Inflammatory macrophage treated with lipopolysaccharide for 1 hour (primary cell): ENCODE measurements around the gene KMT2B.

Experiments
- DNase-seq, 2 donors: peaks; one replicate each; pipeline ENCODE4 v3.0.0-alpha.2; 2020 to 2022

KMT2B gene

DNA sequence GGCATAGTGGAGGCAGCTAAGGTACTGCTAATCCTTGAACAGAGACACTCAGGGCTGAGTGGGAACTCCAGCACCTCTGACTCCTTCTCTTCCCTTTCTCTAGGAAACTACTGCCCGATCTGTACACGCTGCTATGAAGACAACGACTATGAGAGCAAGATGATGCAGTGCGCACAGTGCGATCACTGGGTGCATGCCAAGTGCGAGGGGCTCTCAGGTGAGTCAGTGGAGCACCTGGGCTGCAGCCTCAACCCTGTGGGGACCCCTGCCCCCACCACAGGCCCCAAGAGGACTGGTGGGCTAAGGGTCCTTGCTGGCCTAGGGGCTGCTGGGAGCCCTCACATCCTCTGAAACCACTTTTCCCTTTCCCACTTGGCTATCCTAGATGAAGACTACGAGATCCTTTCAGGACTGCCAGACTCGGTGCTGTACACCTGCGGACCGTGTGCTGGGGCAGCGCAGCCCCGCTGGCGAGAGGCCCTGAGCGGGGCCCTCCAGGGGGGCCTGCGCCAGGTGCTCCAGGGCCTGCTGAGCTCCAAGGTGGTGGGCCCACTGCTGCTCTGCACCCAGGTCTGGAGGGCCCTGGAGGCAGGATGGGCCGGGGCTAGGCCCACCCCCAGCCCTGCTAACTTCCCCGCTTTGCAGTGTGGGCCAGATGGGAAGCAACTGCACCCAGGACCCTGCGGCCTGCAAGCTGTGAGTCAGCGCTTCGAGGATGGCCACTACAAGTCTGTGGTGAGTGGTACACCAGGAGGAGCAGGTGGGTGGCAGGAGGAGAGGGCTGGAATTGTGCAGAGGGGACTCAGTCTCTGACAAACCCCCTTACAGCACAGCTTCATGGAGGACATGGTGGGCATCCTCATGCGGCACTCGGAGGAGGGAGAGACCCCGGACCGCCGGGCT is 9.5 kb downstream of the KMT2B start:
- no peak for DNase-seq

DNA sequence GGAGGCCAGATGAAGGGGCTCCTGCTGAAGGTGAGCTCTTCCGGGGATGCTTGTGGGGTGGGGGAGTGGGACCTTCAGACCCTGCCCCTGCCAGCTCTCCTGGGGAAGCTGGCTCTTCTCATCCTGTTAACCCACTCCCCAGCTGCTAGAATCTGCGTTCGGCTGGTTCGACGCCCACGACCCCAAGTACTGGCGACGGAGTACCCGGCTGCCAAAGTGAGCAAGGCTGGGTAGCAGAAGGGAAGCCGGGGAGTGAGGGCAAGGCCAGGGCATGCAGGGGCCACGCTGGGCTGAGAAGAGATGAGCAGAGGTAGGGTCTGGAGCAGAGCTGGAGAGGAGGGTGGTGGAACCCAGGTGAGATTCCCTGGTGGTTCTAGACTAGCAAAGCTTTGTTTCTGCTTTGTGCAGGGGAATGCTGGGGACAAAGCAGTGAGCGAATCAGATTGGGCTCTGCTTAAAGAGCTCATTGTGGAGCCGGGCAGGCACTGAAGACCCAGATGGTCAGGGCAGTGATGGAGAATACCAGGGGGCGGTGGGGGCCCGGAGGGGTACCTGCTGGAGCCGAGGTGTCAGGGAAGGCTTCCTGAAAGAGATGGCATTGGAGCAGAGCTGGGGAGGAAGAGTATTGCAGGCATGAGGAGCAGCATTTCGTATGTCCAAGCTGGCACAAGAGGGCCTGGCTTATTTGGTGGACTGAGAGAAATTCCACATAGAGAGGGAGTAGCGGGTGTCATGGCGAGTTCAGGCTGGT is 10.3 kb downstream of the KMT2B start:
- DNase-seq = no peak

DNA sequence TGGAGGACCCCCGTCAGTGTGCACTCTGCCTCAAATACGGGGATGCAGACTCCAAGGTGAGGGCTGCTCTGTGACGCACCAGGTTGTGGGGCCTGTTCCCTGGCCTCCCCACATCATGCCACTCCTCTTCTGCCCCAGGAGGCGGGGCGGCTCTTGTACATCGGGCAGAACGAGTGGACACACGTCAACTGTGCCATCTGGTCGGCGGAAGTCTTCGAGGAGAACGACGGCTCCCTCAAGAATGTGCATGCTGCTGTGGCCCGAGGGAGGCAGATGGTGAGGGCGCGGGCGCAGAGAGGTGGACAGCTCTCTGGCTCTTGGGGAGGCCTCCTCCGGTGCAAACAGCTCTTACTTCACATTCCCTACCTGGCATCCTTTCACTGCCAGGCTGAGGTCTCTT is 11.2 kb downstream of the KMT2B start:
- no peak for DNase-seq

DNA sequence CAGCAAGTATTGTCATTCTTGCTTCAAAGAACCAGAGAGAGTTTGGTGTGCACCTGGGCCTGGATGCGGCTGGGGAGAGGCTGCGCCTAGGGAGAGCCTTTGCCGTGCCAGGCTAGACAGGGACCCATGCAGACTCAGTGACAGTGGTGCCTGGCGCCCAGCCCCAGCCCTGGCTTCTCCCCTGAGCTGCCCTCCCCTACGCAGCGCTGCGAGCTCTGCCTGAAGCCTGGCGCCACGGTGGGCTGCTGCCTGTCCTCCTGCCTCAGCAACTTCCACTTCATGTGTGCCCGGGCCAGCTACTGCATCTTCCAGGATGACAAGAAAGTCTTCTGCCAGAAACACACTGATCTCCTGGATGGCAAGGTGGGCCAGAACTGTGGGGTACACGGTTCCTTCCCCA is 12.0 kb downstream of the KMT2B start:
- no peak for DNase-seq

DNA sequence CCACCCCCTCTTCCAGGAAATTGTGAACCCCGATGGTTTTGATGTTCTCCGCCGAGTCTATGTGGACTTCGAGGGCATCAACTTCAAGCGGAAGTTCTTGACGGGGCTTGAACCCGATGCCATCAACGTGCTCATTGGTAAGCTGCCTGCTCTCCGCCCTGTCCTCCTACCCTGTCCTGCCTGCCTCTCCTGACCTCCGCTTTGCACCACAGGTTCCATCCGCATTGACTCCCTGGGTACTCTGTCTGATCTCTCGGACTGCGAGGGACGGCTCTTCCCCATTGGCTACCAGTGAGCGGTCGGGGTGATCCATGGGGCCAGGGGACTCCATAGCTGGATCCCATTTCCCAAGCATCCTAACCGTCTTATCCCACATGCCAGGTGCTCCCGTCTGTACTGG is 12.5 kb downstream of the KMT2B start:
- DNase-seq = no peak

DNA sequence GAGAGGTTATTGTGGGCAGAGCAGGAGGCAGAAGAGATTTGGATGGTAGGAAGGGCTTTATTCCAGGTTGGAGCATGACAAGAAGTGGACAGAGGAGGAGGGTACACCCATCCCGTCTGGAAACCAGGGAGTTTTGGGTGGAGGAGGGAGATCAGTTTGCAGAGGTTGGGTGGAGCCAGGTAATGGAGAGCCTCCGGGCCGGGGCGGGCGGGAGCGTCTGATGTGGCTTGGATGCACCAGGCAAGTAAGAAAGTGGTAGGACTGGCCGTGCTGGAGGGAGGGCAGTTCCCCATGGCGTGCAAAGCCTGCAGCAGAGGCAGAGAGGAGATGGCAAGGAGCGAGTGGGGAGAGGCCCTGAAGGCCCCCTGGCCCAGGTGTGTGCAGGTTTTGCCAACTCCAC is 13.6 kb downstream of the KMT2B start:
- DNase-seq = no peak

DNA sequence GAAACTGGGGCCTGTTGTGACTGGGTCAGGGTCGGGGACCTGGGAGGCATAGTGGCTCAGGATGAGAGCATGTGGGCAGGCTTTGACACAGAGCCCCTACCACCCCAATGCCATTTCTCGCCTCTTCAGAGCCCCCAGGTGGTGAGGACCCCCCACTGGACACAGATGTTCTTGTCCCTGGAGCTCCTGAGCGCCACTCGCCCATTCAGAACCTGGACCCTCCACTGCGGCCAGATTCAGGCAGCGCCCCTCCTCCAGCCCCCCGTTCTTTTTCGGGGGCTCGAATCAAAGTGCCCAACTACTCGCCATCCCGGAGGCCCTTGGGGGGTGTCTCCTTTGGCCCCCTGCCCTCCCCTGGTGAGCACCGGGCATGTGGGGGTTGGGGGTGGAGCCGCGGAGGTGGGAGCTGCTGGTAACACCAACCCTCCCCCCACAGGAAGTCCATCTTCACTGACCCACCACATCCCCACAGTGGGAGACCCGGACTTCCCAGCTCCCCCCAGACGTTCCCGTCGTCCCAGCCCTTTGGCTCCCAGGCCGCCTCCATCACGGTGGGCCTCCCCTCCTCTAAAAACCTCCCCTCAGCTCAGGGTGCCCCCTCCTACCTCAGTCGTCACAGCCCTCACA is 14.1 kb downstream of the KMT2B start:
- DNase-seq = no peak

DNA sequence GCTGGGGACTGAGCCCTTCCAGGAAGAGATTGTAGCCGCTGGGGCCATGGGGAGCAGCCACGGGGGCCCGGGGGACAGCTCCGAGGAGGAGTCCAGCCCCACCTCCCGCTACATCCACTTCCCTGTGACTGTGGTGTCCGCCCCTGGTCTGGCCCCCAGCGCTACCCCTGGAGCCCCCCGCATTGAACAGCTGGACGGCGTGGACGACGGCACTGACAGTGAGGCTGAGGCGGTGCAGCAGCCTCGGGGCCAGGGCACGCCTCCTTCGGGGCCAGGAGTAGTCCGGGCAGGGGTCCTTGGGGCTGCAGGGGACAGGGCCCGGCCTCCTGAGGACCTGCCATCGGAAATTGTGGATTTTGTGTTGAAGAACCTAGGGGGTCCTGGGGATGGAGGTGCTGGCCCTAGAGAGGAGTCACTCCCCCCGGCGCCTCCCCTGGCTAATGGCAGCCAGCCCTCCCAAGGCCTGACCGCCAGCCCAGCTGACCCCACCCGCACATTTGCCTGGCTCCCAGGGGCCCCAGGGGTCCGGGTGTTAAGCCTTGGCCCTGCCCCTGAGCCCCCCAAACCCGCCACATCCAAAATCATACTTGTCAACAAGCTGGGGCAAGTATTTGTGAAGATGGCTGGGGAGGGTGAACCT is 14.9 kb downstream of the KMT2B start:
- no peak for DNase-seq

DNA sequence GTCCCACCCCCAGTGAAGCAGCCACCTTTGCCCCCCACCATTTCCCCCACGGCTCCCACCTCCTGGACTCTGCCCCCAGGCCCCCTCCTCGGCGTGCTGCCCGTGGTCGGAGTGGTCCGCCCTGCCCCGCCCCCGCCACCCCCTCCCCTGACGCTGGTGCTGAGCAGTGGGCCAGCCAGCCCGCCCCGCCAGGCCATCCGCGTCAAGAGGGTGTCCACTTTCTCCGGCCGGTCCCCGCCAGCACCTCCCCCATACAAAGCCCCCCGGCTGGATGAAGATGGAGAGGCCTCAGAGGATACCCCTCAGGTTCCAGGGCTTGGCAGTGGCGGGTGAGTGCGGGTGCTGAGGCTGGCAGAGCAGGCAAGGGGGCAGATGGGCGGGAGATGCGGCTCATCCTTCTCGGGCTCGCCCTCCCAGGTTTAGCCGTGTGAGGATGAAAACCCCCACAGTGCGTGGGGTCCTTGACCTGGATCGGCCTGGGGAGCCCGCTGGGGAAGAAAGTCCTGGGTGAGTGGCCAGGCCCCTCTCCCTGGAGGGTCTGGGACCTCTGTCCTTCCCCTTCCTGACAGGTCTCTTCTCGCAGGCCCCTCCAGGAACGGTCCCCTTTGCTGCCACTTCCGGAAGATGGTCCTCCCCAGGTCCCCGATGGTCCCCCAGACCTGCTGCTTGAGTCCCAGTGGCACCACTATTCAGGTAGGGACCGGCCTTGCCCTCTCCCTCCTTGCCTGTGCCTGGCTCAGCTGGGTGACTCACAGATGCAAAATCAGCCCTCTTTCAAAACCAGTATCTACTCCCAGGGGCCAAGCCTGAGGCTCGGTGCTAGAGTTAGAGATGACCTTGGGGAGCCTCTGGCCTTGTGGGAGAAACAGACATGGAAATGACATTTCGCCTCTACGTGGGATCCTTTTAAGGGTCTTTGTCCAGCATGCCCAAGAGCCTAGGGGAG is 15.7 kb downstream of the KMT2B start:
- no peak for DNase-seq

DNA sequence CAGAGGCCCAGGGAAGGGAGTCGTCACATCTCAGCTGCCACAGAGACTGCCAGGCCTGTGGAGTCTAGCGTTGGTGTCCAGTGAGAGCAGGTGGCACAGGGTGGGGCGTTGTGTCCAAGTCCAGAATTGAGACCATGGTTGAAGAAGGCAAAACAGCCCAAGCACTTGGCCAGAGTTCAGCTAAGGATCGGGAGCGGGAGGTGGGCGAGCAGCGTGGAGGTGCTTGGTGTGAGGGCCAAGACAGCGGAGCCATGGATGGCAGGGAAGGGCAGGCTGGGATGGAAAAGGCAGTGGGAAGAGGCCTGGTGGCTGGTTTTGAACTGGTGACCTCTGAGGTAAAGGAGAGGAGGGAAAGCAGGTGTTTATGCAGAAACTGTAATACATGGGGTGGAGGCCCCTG is 16.5 kb downstream of the KMT2B start:
- DNase-seq = no peak

DNA sequence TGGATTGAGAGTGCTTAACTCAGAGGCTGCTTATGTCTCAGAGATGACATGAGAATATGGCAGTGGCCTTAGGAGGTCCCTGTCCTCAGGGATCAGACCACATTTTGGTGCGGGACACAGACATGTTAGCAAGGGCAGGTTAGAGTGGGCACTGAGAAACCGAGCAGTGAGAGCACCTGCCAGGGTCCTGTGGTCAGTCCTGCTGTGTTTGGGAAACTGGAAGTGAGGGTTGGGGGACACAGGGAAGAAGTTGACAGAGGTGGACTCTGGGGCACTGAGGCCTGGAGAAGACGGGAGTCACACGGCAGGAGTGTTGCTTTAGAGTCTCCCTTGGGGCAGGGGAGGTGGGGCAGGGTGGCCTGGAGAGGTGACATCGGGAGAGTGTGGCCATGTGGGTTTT is 17.1 kb downstream of the KMT2B start:
- no peak for DNase-seq

DNA sequence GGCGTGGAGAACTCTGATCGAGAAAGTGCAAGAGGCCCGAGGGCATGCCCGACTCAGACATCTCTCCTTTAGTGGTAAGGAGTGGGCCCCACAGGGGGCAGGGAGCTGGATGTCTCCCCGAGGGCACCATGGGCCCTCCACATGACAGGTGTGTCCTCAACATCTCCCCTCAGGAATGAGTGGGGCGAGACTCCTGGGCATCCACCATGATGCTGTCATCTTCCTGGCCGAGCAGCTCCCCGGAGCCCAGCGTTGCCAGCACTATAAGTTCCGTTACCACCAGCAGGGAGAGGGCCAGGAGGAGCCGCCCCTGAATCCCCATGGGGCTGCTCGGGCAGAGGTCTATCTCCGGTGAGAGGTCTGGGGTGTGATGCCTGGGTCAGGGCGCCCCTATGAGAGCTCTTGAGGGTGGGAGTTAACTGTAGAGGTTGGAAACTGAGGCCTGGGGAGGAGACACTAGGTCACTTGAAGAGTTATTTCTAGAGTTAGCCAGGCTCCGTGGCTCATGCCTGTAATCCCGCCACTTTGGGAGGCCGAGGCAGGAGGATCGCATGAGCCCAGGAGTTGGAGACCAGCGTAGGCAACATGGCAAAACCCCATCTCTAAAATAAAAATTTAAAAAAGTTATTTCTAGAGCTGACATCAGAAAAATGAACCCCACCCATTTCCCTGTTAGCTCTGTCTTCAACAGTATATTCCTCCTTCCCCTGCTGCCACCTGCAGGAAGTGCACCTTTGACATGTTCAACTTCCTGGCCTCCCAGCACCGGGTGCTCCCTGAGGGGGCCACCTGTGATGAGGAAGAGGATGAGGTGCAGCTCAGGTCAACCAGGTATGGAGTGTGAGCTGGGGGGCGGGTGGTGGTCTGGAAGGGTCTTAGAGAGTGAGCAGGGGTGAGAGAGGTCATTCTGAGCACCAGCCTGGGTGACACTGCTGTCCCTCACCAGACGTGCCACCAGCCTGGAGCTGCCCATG is 19.4 kb downstream of the KMT2B start:
- no peak for DNase-seq

DNA sequence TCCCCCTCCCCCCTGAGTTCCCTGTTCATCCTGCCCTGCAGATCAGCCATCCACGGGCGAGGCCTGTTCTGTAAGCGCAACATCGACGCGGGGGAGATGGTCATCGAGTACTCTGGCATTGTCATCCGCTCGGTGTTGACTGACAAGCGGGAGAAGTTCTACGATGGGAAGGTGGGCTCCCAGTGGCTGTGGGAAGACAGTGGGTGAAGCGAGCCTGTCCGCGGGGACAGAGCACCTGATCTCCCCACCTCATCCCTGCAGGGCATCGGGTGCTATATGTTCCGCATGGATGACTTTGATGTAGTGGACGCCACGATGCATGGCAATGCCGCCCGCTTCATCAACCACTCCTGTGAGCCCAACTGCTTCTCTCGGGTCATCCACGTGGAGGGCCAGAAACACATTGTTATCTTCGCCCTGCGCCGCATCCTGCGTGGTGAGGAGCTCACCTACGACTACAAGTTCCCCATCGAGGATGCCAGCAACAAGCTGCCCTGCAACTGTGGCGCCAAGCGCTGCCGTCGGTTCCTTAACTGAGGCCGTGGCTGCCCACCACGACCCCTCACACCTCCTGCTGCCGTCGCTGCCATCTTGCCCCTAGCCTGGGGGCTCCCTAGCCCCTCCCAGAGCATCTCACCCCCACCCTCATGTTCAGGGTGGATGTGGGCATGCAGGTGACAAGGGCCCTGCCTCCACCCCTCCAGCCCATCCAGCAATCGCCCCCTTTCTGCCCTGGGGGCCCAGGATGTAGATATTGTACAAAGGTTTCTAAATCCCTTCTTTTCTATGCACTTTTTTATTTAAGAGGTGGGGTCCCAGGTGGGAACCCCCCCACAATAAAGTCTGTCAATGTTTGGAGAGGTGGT is 20.5 kb downstream of the KMT2B start:
- no peak for DNase-seq

DNA sequence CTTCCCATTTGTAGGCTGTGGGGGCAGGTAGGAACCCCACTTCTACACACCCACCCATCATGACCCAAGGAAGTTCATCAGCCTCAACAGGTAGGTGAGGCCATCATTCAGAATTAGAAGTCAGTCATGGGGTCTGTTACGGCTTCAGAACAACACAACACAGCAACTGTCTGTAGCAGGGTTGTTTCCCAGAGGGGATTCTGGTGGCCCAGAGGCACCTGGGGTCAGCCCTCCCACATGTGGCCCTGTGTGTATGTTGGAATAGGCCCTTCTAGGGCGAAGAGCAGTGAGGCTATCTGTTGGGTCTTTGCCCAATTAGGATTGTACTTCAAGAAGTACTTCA is 21.1 kb downstream of the KMT2B start:
- DNase-seq = no peak

DNA sequence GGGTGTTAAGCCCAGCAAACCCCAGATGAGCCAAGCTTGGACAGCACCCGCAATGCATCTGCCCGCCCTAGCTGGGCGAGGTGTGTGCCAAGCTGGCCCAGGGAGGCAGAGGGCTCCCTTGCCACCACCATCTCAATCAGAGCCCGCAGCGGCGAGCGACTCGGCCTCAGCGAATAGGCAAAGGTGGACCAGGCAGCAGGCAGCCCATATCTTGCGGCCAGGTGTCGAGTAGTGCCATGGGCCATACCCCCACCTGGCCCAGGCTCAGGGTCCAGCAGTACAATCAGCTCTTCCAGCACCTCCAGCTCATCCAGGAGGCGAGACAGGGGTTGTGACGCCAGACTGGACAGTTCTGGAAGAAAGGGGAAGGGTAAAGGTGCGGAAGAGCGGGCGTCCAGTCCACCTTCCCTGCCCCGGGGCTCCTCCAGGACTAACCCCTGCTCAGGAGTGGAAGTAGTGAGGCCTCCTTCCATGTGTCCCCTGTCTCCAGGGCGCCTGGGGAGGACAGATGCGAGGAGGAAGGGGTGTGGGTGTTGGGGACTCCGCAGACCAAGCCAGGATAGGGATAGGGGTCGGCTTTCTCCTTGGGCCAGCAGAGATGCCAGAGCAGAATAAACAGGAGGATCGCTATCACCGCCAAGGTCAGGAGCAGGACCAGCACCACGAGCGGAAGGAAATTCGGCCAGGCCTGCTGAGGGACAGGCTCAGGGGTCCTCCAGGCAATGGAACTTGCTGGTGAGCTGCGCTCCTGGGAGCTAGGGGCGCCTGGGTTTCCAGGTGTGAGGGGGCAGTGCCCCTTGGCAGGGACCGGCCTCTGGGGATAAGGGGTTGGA is 21.7 kb downstream of the KMT2B start:
- DNase-seq = no peak

DNA sequence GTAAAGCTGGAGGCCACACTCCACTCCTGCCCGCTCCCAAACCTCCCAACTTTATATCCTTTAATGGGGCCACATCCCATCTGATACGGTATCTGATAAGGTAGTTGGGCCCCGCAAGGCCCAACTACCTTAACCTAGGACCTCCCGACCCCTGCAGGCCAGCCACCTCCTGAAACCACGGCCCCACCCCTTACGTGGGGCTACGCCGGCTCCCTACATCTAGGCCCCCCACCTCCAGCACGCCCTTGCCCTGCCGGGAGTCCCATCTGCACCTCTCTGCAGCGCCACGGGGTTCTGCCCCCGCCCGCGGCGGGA is 22.3 kb downstream of the KMT2B start:
- no peak for DNase-seq

DNA sequence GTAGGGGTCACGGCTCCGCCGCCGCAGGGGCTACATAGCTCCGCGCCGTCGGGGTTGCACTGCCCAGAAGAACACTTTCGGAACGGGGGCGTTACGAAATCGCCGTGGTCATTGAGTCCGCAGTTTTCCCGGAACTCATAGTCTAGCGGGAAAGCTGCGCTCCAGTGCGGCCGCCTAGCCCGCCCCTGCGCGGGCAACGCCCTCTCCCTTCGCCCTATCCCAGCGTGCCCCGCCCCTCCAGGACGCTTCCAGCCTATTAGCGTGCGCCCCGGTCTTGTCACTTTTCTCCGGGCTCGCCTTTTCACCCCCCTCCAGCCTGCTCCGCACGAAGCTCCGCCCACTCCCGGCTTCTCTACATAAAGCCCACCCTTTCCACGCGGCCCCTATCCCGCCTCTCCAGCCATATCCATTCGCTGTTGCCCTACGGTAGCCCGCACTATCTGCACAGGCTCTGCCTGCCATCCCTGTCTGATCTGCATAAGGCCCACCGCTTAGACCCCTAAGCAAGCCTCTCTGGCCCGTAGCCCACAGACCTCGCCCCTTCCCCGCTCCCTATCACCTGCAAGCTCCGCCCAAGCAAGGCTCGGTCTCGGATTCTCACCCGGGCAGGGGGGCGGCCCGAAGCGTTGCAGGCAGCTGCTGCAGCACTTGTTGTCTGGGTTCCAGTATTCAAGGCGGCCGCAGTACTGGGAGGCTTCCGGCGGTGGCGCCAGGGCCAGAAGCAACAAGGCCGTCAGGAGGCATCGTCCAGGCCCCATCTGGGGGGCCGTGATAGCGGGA is 22.8 kb downstream of the KMT2B start:
- DNase-seq = peak; percentile 95 to 97

DNA sequence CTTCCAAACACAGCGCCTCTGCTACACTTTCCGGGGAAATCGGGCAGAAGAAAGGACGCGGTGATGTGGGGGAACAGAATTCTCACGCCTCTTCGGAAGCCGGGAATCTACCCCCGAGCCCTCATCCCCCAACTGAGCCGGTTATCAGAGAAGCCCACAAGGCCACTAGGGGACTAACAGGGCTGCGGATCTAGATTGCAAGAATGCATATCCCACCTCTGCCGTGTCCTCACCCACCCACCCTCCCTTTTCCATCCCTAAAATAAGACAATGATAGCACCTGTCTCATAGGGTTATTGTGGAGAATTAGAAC is 23.4 kb downstream of the KMT2B start:
- no peak for DNase-seq
